Upper lobe of left lung (tissue), 6 donors: ENCODE measurements around the gene TAPBPL. TPM values are rescaled to one million over a fixed set of nuclear protein-coding genes. Genes with fewer than 3 reads are reported as not detected.

Source experiments
- ATAC-seq, 2 donors: fragments of 200-7000 bp; cut with Tn5 transposase; one replicate each; pipeline ENCODE4 v1.9.1; 2022; ENCODE audit warnings: mild to moderate bottlenecking in 2 of 2, moderate library complexity in 2 of 2; ENCODE audit not compliant: low FRiP score in 2 of 2
- DNase-seq, 2 donors: peaks; one replicate each; pipeline ENCODE4 v3.0.0-alpha.2; 2019 to 2020
- H3K27ac ChIP-seq, 4 donors: fragments of 200-600 bp; sonication (generic); one replicate each; pipeline ENCODE4 v1.5.1; 2016 to 2019
- H3K27me3 ChIP-seq, 4 donors: fragments of 200-600 bp; sonication (generic); one replicate each; pipeline ENCODE4 v1.5.1; 2017 to 2019
- H3K36me3 ChIP-seq, 4 donors: fragments of 200-600 bp; sonication (generic); one replicate each; pipeline ENCODE4 v1.5.1; 2016 to 2019
- H3K4me1 ChIP-seq, 4 donors: fragments of 200-600 bp; sonication (generic); one replicate each; pipeline ENCODE4 v1.5.1; 2018 to 2019
- H3K4me3 ChIP-seq, 4 donors: fragments of 200-600 bp; sonication (generic); one replicate each; pipeline ENCODE4 v1.5.1; 2017 to 2019; ENCODE audit warnings: mild to moderate bottlenecking in 2 of 4, moderate library complexity in 1 of 4
- H3K9me3 ChIP-seq, 4 donors: fragments of 200-600 bp; sonication (generic); one replicate each; pipeline ENCODE4 v1.5.1; 2018 to 2019
- CTCF ChIP-seq, 6 experiments: fragments of 450-650 bp in 4 of 6; fragments of 200-600 bp in 2 of 6; sonication (generic) in 2 of 6; IDR thresholded peaks; one replicate each; pipeline ENCODE4 v1.5.1; 2016 to 2019; ENCODE audit warnings: antibody characterized with exemption in 6 of 6
- EP300 ChIP-seq, 4 donors: sonication (generic); formaldehyde crosslinking; IDR thresholded peaks; one replicate each; pipeline ENCODE4 v1.5.1; 2017; ENCODE audit warnings: antibody characterized with exemption in 4 of 4, control low read depth in 2 of 4
- POLR2A ChIP-seq, 4 donors: fragments of 450-650 bp; IDR thresholded peaks; one replicate each; pipeline ENCODE4 v1.5.1; 2016 to 2017; ENCODE audit warnings: antibody characterized with exemption in 4 of 4, mild to moderate bottlenecking in 2 of 4
- POLR2AphosphoS5 ChIP-seq, 2 donors: sonication (generic); formaldehyde crosslinking; IDR thresholded peaks; one replicate each; pipeline ENCODE4 v1.5.1; 2017; ENCODE audit warnings: antibody characterized with exemption in 2 of 2
- WGBS, 2 donors: methylation state at CpG; one replicate each; pipeline ENCODE4 v1.1.5; 2017 to 2018; 5-methylcytosine and 5-hydroxymethylcytosine counted together
- total RNA-seq, 6 donors: library from RNA; depleted of rRNA in 4 of 6; stranded (reverse); fragments of >200 nt in 4 of 6; gene quantifications; one replicate each; pipeline versions ENCODE4 v1.1.0 to v1.2.1, GENCODE V29; 2016 to 2021
- donor health status: DM: no; HTN: no; CAD: no; lungs with moderate emphysema.
- donor health status: DM: no; HTN: yes; CAD: no; lungs with severe emphysema.

TAPBPL gene
- total RNA-seq, 6 donors from 2014 or later, result 32.6 to 71.5 (median 46.9) TPM

GRCh38 chr12:6452944-6453630 lies 1.2 kb downstream of the TAPBPL start:
- ATAC-seq, result peak; percentile 5 to 30
- TF ChIP-seq CTCF (IDR thresholded peaks at IDR 0.05), result no peak
- no peak for TF ChIP-seq POLR2AphosphoS5 (IDR thresholded peaks at IDR 0.05)
- TF ChIP-seq POLR2A (IDR thresholded peaks at IDR 0.05), result peak in 1 of 4 donors; percentile 25
- TF ChIP-seq EP300 (IDR thresholded peaks at IDR 0.05), result no peak

GRCh38 chr12:6457220-6457945 lies 5.5 kb downstream of the TAPBPL start:
- H3K9me3 ChIP-seq, result no peaks in the 10 kb centered on the region
- DNase-seq (no peak), ATAC-seq (no peak)
- TF ChIP-seq POLR2AphosphoS5 (IDR thresholded peaks at IDR 0.05) (no peak), POLR2A (IDR thresholded peaks at IDR 0.05) (no peak), CTCF (IDR thresholded peaks at IDR 0.05) (no peak), EP300 (IDR thresholded peaks at IDR 0.05) (no peak)
- 86 to 92% methylated on average over 8 to 12 of the region's 12 CpGs for WGBS, 2 donors
- H3K4me3 ChIP-seq, result no peak overlapping the region
- H3K4me1 ChIP-seq, result peaks cover 20 to 36% (median 28%) of the 10 kb centered on the region in 4 donors
- peaks cover 20 to 85% (median 50%) of the 10 kb centered on the region in 4 donors for H3K36me3 ChIP-seq
- no peaks in the 10 kb centered on the region for H3K27me3 ChIP-seq
- no peak overlapping the region for H3K27ac ChIP-seq

More at GRCh38 chr12:6452944-6453630, 1.2 kb downstream of the TAPBPL start:
- peaks cover 20 to 29% (median 27%) of the 10 kb centered on the region in 4 donors for H3K4me1 ChIP-seq
- H3K9me3 ChIP-seq, result no peaks in the 10 kb centered on the region
- H3K27ac ChIP-seq, result peak overlapping the region; percentile 90 to 99 (median 96)
- peaks cover 4 to 44% (median 18%) of the 10 kb centered on the region in 4 donors for H3K36me3 ChIP-seq
- H3K27me3 ChIP-seq, result no peaks in the 10 kb centered on the region
- WGBS, 2 donors, result 33 to 68% methylated on average over 9 to 17 of the region's 17 CpGs
- peak; percentile 60 to 61 for DNase-seq
- H3K4me3 ChIP-seq, result peak overlapping the region in 3 of 4 donors; percentile 71 to 83 (median 71)

GRCh38 chr12:6458281-6459003 lies 6.6 kb downstream of the TAPBPL start:
- Histone ChIP-seq H3K36me3 (peaks cover 20 to 94% (median 60%) of the 10 kb centered on the region in 4 donors), H3K4me1 (peaks cover 18 to 36% (median 27%) of the 10 kb centered on the region in 4 donors), H3K27ac (no peak overlapping the region), H3K9me3 (no peaks in the 10 kb centered on the region), H3K4me3 (no peak overlapping the region), H3K27me3 (no peaks in the 10 kb centered on the region)
- 91 to 94% methylated on average over 14 of the region's 14 CpGs for WGBS, 2 donors
- DNase-seq (no peak), ATAC-seq (no peak)
- no peak for TF ChIP-seq POLR2AphosphoS5 (IDR thresholded peaks at IDR 0.05)
- TF ChIP-seq EP300 (IDR thresholded peaks at IDR 0.05), result no peak
- no peak for TF ChIP-seq CTCF (IDR thresholded peaks at IDR 0.05)
- no peak for TF ChIP-seq POLR2A (IDR thresholded peaks at IDR 0.05)

- H3K36me3 ChIP-seq, result peaks cover 20 to 95% (median 65%) of the 10 kb centered on the region in 4 donors
Measured at GRCh38 chr12:6459004-6459337, 7.1 kb downstream of the TAPBPL start.

More at GRCh38 chr12:6459004-6459337, 7.1 kb downstream of the TAPBPL start:
- H3K9me3 ChIP-seq, result no peaks in the 10 kb centered on the region
- H3K4me3 ChIP-seq, result no peak overlapping the region
- peaks cover 17 to 39% (median 29%) of the 10 kb centered on the region in 4 donors for H3K4me1 ChIP-seq
- 100% methylated on average over 2 of the region's 2 CpGs for WGBS, 2 donors
- DNase-seq, result no peak
- H3K27me3 ChIP-seq, result no peaks in the 10 kb centered on the region
- TF ChIP-seq CTCF (IDR thresholded peaks at IDR 0.05) (no peak), POLR2A (IDR thresholded peaks at IDR 0.05) (no peak), POLR2AphosphoS5 (IDR thresholded peaks at IDR 0.05) (no peak), EP300 (IDR thresholded peaks at IDR 0.05) (no peak)
- ATAC-seq, result no peak
- no peak overlapping the region for H3K27ac ChIP-seq
